GM12878 (cell line): ENCODE measurements around the gene HABP2. TPM values are rescaled to one million over a fixed set of nuclear protein-coding genes. Genes with fewer than 3 reads are reported as not detected.

Source experiments
- CUX1 ChIP-seq: IDR thresholded peaks from 2 replicates; pipeline ENCODE4 v1.6.1; 2012; ENCODE audit warnings: improper control_type of control experiment, low read depth, low read length; ENCODE audit not compliant: insufficient replicate concordance
- PRDM15 ChIP-seq: fragments of 450-650 bp; formaldehyde crosslinking; IDR thresholded peaks from 2 replicates; pipeline ENCODE4 v1.4.0; 2020; ENCODE audit warnings: mild to moderate bottlenecking, moderate library complexity
- polyA plus RNA-seq, 11 experiments: library from polyadenylated mRNA; depleted of rRNA in 4 of 11; unstranded in 6 of 11; stranded (reverse) in 5 of 11; fragments of >200 nt; fragmentation: Nextera tagmentation in 4 of 11; fragmentation: Illumina TruSeq in 1 of 11; extraction: Ambion mirVana in 4 of 11; extraction: Trizol in 1 of 11; gene quantifications; 1 replicate in 1 of 11; 2 replicates in 10 of 11; pipeline versions ENCODE4 v1.2.1 to v1.2.3, GENCODE V29; 2011 to 2016; ENCODE audit warnings: inconsistent platforms in 2 of 11, missing spikeins in 2 of 11, low read depth in 1 of 11
- total RNA-seq, 4 experiments: library from RNA; depleted of rRNA in 3 of 4; stranded (reverse); fragments of >200 nt in 3 of 4; fragmentation: Illumina TruSeq in 1 of 4; extraction: Trizol in 1 of 4; gene quantifications; 2 replicates each; pipeline versions ENCODE4 v1.2.1 to v1.2.3, GENCODE V29; 2013 to 2021

The HABP2 gene
- total and polyA plus RNA-seq, 10 of the 15 experiments (the other 5 are each of a cell fraction or from before 2014, with no cell fraction given) = 0.13 TPM; not detected in 9

- TF ChIP-seq CUX1 (no peak), PRDM15 (no peak)
Observed at GRCh38 chr10:113518415-113518814, 34.4 kb upstream of the HABP2 start (continued).
